RWPE2 (cell line): ENCODE measurements around the gene CAPNS2.

ENCODE experiments used
- ATAC-seq: fragments of 200-7000 bp; cut with Tn5 transposase; 3 replicates; pipeline ENCODE4 v1.9.1; 2021; ENCODE audit warnings: low read depth
- DNase-seq: peaks from one replicate; pipeline ENCODE4 v3.0.0-alpha.2; 2020; ENCODE audit warnings: low spot score
- H3K27ac ChIP-seq: fragments of 450-650 bp; 2 replicates; pipeline ENCODE4 v1.5.1; 2017; ENCODE audit warnings: mild to moderate bottlenecking; ENCODE audit not compliant: poor library complexity, severe bottlenecking
- H3K27me3 ChIP-seq: fragments of 250-450 bp; sonication (Bioruptor Pico); 2 replicates; pipeline ENCODE4 v1.5.1; 2021; ENCODE audit warnings: mild to moderate bottlenecking, moderate library complexity; ENCODE audit not compliant: insufficient read depth, poor library complexity, severe bottlenecking
- H3K36me3 ChIP-seq: fragments of 250-450 bp; sonication (Bioruptor Pico); 2 replicates; pipeline ENCODE4 v1.5.1; 2020; ENCODE audit warnings: low read depth, mild to moderate bottlenecking, moderate library complexity
- H3K4me1 ChIP-seq: fragments of 250-450 bp; sonication (Bioruptor Pico); 2 replicates; pipeline ENCODE4 v1.5.1; 2021; ENCODE audit warnings: mild to moderate bottlenecking, moderate library complexity; ENCODE audit not compliant: insufficient read depth, poor library complexity, severe bottlenecking
- H3K4me3 ChIP-seq: fragments of 250-450 bp; sonication (Bioruptor Pico); 2 replicates; pipeline ENCODE4 v1.5.1; 2021; ENCODE audit warnings: mild to moderate bottlenecking, moderate library complexity; ENCODE audit not compliant: severe bottlenecking
- H3K9me3 ChIP-seq: fragments of 250-450 bp; sonication (Bioruptor Pico); 2 replicates; pipeline ENCODE4 v1.5.1; 2021; ENCODE audit warnings: mild to moderate bottlenecking, moderate library complexity; ENCODE audit not compliant: severe bottlenecking
- TF ChIP-seq, protein P1 (sequence below): fragments of 450-650 bp; IDR thresholded peaks from one replicate; pipeline ENCODE4 v1.5.1; 2017; ENCODE audit warnings: mild to moderate bottlenecking, moderate library complexity; ENCODE audit not compliant: poor library complexity, severe bottlenecking

The CAPNS2 gene

GRCh38 chr16:55576384-55576783 is 9.9 kb downstream of the CAPNS2 start:
- TF ChIP-seq, protein P1, sequence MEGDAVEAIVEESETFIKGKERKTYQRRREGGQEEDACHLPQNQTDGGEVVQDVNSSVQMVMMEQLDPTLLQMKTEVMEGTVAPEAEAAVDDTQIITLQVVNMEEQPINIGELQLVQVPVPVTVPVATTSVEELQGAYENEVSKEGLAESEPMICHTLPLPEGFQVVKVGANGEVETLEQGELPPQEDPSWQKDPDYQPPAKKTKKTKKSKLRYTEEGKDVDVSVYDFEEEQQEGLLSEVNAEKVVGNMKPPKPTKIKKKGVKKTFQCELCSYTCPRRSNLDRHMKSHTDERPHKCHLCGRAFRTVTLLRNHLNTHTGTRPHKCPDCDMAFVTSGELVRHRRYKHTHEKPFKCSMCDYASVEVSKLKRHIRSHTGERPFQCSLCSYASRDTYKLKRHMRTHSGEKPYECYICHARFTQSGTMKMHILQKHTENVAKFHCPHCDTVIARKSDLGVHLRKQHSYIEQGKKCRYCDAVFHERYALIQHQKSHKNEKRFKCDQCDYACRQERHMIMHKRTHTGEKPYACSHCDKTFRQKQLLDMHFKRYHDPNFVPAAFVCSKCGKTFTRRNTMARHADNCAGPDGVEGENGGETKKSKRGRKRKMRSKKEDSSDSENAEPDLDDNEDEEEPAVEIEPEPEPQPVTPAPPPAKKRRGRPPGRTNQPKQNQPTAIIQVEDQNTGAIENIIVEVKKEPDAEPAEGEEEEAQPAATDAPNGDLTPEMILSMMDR: no peak
- peaks cover 7% of the 10 kb centered on the region for H3K4me1 ChIP-seq
- no peak overlapping the region for H3K4me3 ChIP-seq
- no peaks in the 10 kb centered on the region for H3K27me3 ChIP-seq
- no peak for ATAC-seq
- DNase-seq: no peak
- H3K27ac ChIP-seq: no peak overlapping the region
- no peaks in the 10 kb centered on the region for H3K9me3 ChIP-seq
- peaks cover 23% of the 10 kb centered on the region for H3K36me3 ChIP-seq

DNA sequence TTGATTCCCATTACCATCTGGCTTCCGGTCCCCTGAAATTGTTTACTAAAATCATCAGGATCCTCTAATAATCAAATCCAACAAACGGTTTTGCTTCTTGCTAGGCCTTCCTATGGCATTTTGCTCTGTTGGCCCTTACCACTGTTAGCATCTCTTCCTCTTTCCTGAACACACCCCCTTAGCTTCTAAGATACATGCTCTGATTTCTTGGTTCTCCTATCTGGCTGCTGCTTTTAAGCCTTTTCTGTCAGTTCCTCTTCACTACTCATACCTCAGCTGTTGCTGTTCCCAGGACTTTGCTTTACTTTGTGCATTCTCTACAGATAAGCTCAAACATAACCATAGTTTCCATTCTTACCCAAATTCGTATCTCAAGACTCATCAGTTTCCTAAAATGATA is 11.4 kb downstream of the CAPNS2 start:
- DNase-seq (no peak), ATAC-seq (no peak)
- no peak overlapping the region for H3K27ac ChIP-seq
- TF ChIP-seq, protein P1: no peak
- no peak overlapping the region for H3K4me3 ChIP-seq
- H3K4me1 ChIP-seq: no peaks in the 10 kb centered on the region
- H3K36me3 ChIP-seq: peaks cover 33% of the 10 kb centered on the region
- no peaks in the 10 kb centered on the region for H3K27me3 ChIP-seq
- no peaks in the 10 kb centered on the region for H3K9me3 ChIP-seq

DNA sequence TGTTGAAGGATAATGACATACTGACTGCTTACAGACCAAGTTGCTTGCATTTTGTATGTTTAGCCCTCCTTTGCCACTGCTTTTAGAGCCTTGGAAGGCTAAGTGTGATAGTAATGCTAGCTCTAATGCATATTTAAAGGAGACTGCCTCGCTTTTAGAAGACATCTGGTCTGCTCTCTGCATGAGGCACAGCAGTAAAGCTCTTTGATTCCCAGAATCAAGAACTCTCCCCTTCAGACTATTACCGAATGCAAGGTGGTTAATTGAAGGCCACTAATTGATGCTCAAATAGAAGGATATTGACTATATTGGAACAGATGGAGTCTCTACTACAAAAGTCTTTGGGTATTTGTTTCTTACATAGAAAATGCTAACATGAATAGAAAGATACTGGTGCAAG is 19.1 kb downstream of the CAPNS2 start:
- DNase-seq (no peak), ATAC-seq (no peak)
- Histone ChIP-seq H3K4me3 (no peak overlapping the region), H3K27ac (no peak overlapping the region), H3K4me1 (no peaks in the 10 kb centered on the region), H3K36me3 (peaks cover 20% of the 10 kb centered on the region; the same call in 1 of the 2 replicates), H3K27me3 (no peaks in the 10 kb centered on the region), H3K9me3 (no peaks in the 10 kb centered on the region)
- TF ChIP-seq, protein P1: no peak

DNA sequence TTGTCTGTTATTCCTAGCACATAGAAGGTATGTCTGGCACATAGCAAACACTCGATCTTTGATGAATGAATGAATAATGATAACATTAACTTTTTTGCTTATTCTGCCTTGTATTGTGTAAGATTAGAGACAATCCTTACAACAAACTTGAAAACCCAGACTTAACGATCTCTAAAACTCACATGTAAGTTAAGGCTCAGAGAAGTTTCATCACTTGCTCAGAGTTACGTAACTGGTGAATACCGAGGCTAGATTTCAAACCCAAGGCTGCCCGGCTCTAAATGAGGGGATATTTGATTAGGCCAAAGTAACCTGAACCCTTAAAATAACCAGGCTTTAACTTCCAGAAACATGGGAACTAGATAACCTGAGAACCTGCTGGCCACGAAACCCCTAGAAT is 22.3 kb downstream of the CAPNS2 start:
- no peak overlapping the region for H3K4me3 ChIP-seq
- TF ChIP-seq, protein P1: no peak
- no peak for ATAC-seq

DNA sequence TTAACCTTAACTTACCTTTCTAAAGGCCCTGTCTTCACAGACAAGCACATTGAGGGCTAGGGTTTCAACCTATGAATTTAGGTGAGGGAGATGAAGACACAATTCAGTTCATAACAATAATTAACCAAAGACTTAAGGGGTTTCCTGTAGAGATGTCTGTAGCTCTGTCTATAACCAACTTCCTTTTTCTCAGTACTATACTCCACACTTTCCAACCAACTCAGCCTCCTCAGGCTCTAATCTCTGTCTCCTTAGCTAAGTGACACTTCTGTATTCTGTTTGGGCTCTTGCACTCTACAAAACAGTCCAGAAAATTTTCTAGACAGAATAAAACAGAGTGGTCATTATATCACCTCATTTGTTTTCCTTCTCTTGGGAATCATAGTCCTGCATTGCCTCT is 25.8 kb downstream of the CAPNS2 start:
- ATAC-seq (no peak), DNase-seq (no peak)
- Histone ChIP-seq H3K9me3 (no peaks in the 10 kb centered on the region), H3K36me3 (no peaks in the 10 kb centered on the region), H3K4me3 (no peak overlapping the region), H3K27ac (no peak overlapping the region), H3K4me1 (no peaks in the 10 kb centered on the region), H3K27me3 (peaks cover 4% of the 10 kb centered on the region)
- TF ChIP-seq, protein P1: no peak

More for the DNA sequence above, 22.3 kb downstream of the CAPNS2 start:
- Histone ChIP-seq H3K9me3 (no peaks in the 10 kb centered on the region), H3K27ac (no peak overlapping the region), H3K4me1 (no peaks in the 10 kb centered on the region), H3K36me3 (no peaks in the 10 kb centered on the region), H3K27me3 (no peaks in the 10 kb centered on the region)
- no peak for DNase-seq
